ENCODE results near the gene C2orf69.

GRCh38 chr2:199932312-199932855, 21.3 kb downstream of the C2orf69 start:
- no peak for TF ChIP-seq YY1 (IDR thresholded peaks at IDR 0.05; ENCODE audit: insufficient read depth, insufficient read length)
- TF ChIP-seq SUZ12 (IDR thresholded peaks at IDR 0.05; ENCODE audit: extremely low read depth, insufficient read depth, insufficient read length), result no peak
- no peak for TF ChIP-seq ZNF274 (IDR thresholded peaks at IDR 0.05; ENCODE audit: low read depth, low read length)
